Right kidney (tissue), 1 donor: ENCODE results near the gene ARID1B.

Experiments
- DNase-seq: peaks from one replicate; pipeline ENCODE4 v3.0.0-alpha.2; 2016

ARID1B gene

DNA sequence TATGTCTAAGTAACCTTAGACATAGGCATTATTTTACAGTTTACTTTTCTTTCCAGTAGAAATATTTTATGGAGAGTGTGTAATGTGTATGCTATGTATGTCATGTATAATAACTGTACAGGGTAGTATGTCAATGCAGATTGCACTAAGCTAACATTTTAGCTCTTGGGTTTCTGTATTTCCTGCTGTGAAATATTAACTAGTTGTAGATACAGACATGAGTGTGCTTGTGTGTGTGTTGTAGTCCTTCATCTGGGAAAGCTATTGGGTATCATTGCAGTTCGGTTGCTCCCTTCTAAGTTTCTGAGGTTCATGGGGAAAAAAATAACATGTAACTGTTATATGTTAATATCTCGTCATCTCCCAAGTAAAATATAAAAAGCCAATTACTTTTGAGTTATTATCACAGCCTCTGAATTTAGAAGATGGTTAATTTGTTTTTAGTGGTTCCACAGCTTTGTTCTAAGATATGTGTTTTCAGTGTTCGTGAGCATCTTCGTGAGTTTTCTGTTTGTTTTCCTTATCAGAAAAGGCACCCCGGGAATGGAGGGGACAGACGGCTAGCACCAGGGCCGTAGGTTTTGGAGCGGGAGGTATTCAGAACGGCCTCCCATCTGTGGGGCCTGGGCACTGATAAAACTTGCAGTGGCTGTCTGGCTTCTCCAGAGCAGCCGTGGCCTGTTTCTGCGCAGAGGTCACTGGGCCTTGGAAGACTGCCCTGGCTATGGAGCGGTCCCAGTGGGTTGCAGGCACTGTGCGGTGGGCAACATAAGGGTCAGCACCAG, 215.0 kb downstream of the ARID1B start:
- DNase-seq, result no peak

DNA sequence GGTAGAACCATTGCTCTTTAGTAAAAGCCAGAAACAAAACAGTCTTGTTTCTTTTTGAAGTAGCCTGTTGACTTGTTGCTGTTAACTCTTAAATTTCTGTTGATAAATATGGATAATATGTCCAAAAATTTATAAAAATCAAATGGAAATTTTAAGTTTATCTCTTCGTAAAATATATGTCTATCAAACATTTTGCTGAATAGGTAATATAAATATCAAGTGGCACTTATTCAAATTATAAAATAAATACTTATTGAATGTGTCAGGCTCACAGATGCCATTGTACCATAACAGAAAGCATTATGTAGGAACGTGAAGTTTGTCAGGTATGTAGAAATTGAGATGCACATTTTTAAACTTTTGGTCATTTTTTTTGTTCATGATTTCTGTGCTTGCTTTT, 216.5 kb downstream of the ARID1B start:
- no peak for DNase-seq

DNA sequence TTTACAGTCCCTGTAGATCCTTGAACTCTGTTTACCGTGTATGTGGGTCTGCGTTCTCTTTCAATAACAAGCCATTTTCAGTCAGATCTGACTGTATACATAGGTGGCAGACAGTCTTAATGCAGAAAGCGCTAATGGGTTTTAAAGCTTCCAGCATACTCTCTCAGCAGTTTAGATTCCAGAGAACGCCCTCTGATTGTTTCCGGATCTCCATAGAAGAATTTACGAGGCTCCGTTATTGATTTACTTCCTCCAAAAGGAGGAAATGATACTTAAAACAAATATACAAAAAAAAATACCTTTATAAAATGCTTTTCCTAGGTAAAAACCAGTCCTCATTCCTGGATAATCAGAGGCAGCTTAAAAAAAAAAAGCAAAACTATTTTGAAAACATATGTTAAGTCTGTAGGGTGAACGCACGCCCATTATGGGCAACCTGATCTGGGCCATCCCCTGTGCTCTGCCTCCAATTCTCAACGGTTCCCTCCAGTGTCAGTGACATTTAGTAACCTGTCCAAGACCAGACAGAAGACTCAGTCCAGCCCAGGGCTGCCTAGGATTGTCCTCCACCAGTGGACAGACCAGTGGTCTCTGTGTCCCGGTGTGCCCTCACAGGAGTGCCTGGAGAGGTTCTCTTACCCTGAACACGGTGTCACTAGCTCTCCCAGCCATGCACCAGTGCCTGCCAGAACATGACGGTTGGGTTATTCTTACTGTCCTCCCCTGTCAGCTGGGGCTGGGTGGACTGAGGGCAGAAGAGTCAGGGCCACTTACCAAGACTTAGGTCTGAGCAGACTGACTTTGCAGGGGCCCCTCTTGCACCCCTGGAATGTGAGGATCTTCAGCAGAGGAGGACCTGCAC, 217.3 kb downstream of the ARID1B start:
- DNase-seq, result no peak

DNA sequence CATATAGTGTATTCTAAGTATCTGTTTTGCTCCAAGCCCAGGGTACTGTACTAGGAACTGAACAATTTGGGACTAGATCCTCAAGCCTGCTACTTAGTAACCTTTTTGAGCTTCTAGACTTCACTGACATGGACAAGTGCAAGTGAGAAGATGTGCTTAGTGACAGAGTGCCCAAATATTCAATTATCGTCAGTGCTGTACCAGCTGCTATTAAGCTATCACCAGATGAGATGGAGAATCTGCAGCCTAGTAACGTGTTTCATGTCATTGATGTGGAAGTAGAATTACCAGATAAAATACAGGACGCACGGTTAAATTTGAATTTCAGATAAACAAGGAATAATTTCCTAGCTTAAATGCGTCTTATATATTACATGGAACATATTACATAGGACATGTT, 218.3 kb downstream of the ARID1B start:
- DNase-seq, result no peak

DNA sequence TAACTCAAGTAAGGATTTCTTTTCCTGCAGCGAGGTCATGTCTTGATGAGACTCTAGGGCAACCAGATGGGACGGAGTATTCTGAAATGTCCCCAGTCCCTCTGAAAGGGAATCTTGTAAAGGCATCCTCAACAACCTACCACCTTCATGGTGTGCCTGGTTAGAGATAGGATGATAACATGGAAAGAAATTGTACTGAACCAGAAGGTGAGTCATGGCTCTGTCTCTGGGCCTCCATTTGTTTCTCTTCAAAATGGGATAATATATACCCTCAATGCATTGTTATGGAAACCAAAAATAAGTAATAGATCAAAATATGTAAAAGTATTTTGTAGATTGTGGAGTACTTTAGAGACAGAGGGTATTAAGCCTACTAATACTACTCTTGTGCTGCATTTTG, 219.1 kb downstream of the ARID1B start:
- DNase-seq, result no peak

DNA sequence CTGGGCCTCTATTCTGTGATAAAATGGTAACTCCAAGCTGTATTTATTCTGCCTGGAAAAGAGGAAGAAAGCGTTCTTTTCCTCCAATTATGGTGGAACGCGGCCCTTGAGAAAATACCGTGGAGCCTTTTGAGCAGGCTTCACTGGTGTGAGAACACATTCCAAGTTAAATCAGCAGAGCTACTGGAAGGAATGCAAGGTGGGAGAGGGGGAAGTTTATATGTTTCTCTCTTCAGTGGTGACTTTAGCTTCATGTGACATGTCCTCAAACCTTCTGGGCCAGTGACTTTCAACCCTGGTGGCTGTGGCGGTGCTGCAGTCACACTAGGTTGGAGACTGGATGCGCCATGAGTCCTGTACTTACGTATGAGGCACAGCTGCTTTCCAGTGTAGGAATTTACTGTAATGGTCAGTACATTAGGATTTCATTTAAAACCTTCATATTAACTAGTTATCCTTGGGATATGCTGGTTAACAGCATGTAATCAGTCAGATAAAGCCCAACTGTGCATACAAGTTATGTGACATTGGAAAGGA, 221.7 kb downstream of the ARID1B start:
- no peak for DNase-seq

- DNase-seq, result no peak
Measured at GRCh38 chr6:156999762-157000161, 222.6 kb downstream of the ARID1B start.

- no peak for DNase-seq
Measured at GRCh38 chr6:157001716-157002115, 224.5 kb downstream of the ARID1B start.

- no peak for DNase-seq
Measured at GRCh38 chr6:157002774-157003173, 225.6 kb downstream of the ARID1B start.

DNA sequence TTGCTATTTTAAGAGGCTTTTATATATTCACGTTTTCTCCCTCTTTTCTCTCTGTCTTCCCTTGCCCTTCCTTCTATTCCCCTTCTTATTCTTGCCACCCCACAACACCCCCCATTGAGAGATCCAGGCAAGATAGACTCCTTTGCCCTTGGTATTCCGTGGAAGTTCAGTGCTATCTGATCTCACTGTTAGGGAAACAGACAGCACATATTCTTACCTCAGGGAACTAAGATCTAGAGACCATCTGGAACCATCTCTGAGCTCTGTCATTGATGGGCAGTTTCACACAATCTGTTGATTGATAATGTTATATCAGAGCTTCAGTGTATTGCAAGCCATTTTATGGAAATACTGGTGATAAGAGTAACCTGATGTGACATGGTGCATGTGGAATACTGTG, 228.8 kb downstream of the ARID1B start:
- DNase-seq, result no peak

DNA sequence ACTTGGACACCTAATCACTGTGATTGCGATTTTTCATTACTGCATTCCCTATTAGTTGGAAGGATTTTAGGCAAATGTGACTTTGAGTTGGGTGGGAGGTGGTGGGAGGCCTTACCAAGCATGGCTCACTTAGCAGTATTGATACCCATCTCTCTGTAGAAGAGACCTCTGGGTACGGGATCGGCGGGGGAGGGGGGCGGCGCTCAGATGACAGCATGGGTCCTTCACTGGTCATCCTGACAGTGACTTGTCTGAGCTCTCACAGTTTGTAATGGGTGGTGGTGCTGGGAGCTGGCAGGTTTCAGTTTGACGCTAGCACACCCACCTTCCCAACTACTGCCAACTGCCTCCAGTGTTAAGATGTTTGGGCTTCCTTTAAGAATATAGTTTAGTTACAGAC, 231.4 kb downstream of the ARID1B start:
- DNase-seq, result no peak

DNA sequence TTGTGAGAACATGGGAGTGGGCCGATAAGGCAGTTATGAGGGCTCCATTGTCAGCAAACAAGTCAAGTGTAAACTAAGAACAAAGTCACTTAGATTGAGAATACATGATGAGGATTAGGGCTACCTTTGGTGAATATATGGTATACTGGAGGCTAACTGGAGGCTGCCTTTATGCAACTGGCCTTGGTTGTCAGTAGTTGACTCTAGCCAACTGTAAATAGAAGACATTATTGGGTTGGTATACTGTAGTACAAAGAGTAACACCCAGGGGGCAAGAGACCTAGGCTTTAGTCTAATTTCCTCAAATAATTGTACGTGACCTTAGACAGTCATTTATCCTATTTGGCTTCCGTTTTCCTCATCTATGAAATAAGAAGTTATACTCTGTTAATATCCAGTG, 235.2 kb downstream of the ARID1B start:
- no peak for DNase-seq

- no peak for DNase-seq
Measured at GRCh38 chr6:157013649-157014304, 236.6 kb downstream of the ARID1B start.

GRCh38 chr6:157014871-157015270, 237.7 kb downstream of the ARID1B start:
- no peak for DNase-seq

GRCh38 chr6:157017022-157017421, 239.8 kb downstream of the ARID1B start:
- DNase-seq, result no peak

GRCh38 chr6:157017861-157018260, 240.7 kb downstream of the ARID1B start:
- no peak for DNase-seq

DNA sequence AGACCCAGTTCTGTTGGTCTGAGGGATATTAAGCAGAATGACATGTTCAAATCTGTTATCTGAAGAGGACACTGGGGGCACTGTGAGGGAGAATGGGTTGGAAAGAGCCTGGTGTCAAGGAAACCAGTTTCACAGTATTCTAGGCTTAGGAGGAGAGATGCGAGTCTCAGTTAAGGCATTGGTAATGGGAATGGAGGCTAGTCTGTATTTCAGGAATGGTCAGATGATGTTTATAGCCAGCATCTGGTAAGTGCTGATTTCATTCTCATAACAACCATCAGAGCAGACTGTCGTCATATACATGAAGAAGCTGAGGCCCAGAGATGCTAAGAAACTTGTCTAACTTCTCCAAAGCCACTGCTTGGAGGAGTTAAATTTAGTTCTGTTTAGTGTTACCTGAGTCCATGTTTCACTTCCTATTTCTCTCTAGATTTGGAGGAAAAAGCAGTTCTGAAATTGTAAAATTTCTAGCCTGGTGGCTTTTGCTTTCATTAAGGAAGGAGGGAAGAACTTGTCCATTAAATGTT, 242.0 kb downstream of the ARID1B start:
- DNase-seq, result no peak

DNA sequence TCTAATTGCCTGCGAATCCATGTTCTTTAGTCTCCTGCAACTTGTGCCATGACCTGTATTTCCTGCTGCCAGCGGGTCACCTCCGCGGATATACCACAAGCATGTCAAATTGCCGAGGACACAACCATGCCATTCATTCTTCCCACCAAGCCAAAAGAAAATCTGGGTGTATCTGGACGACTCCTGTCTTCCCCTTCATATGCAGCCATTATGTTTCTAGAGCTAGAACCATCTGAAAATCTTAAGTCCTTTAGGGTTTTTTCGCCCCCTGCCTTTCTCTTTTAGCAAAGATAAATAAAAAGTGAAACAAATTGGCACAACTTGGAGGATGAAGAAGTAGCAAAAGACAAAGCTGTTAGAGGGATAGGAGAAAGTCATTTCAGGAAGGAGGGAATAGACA, 242.6 kb downstream of the ARID1B start:
- no peak for DNase-seq

DNA sequence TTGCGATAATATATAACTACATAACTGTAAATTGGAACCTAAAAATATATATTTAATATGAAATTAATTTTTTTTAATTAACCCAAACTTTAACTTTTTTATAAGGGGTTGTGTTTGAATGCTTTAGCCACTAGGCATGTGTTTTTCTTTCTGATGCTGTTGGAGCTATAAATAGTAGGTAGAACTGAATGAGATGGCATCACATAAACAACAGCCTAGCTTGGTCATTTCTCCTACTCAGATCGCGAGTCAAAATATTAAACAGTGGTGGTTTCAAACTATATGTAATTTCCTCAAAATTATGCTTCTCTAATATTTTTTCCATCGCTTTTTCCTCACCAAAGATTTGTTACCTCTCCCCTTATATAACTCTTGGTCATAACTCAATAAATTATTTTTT, 243.2 kb downstream of the ARID1B start:
- DNase-seq, result no peak

DNA sequence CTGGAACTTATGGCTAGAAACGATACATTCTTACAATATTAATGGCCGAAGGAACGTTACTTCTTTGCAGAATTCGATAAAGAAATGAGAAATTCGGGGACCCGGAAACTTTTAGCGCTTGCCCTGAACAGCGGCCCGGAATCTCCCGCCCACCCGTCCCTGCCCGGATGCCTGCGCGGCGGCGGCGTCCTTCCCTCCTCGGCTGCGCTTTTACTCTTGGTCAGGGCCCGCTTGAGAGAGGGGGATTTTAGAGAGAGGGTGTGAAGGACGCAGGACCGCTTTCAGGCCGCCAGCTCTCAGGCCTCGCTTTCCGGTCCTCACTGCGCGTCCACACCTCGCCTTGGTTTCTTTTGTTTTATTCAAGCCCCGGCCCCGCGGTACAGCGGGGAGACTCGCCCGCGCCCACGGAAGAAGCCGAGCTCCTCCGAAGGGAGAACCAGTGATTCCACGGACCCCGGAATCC, 243.7 kb downstream of the ARID1B start:
- DNase-seq, result no peak

- peak; percentile 96 for DNase-seq
Measured at GRCh38 chr6:157021344-157021992, 244.3 kb downstream of the ARID1B start.
